GM12872 (cell line): ENCODE results near the gene CLEC17A.

Source experiments
- TF ChIP-seq, protein P1 (sequence below): IDR thresholded peaks from 3 replicates; pipeline ENCODE4 v1.5.1; 2011; ENCODE audit warnings: low read depth, mild to moderate bottlenecking, low read length, moderate library complexity; ENCODE audit not compliant: insufficient read depth

CLEC17A gene

GRCh38 chr19:14614099-14614412 is 31.2 kb downstream of the CLEC17A start:
- TF ChIP-seq, protein P1, sequence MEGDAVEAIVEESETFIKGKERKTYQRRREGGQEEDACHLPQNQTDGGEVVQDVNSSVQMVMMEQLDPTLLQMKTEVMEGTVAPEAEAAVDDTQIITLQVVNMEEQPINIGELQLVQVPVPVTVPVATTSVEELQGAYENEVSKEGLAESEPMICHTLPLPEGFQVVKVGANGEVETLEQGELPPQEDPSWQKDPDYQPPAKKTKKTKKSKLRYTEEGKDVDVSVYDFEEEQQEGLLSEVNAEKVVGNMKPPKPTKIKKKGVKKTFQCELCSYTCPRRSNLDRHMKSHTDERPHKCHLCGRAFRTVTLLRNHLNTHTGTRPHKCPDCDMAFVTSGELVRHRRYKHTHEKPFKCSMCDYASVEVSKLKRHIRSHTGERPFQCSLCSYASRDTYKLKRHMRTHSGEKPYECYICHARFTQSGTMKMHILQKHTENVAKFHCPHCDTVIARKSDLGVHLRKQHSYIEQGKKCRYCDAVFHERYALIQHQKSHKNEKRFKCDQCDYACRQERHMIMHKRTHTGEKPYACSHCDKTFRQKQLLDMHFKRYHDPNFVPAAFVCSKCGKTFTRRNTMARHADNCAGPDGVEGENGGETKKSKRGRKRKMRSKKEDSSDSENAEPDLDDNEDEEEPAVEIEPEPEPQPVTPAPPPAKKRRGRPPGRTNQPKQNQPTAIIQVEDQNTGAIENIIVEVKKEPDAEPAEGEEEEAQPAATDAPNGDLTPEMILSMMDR = no peak

DNA sequence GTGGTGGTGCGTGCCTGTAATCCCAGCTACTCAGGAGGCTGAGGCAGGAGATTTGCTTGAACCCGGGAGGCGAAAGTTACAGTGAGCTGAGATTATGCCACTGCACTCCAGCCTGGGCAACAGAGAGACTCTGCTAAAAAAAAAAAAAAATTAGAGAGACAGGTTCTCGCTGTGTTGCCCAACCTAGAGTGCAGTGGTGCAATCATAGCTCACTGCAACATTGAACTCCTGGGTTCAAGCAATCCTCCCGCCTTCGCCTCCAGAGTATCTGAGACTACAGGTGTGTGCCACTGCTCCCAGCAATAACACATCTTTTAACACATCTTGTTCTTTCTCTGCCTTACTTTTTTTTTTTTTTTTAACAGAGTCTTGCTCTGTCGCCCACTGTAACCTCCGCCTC is 32.7 kb downstream of the CLEC17A start:
- TF ChIP-seq, protein P1 = no peak

- TF ChIP-seq, protein P1 = no peak
Observed at GRCh38 chr19:14616407-14616806, 33.5 kb downstream of the CLEC17A start.

DNA sequence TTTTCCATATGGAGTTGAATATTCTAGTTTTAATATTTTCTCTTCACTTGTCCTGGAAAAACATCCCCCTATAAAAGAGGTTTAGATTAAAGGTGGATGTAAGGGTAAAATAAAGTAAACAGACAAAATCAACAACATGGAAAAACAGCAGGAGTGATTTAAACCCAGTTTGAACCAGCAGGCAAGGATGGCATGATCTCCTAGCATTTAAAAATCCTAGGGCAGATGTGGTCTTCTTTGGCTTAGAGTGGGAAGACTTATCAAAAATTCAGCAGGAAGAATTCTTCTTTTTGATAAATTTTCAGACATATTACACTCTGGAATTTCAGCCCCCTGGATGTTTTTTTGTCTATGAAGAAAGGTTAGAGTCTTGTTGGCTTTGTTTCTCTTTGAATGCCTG is 36.5 kb downstream of the CLEC17A start:
- TF ChIP-seq, protein P1 = no peak

GRCh38 chr19:14629557-14629956 is 46.7 kb downstream of the CLEC17A start:
- TF ChIP-seq, protein P1 = no peak

DNA sequence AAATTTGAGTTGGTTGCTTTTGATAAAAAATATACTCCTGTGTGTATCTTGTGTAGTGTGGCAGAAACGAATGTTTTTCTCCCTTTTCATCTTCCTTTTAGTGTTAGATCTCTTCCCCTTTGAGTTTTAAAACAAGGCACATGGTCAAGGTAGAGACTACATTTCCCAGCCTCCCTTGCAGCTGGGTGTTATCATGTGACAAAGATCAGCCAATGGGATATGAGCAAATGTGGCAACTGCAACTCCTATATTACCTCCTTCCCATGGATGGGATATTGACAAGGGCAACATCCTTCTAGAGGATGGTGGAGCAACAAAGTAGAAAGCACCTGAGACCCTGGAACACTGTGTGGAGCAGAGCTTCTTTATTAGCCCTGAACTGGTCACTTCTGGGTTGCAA is 49.4 kb downstream of the CLEC17A start:
- TF ChIP-seq, protein P1 = no peak

DNA sequence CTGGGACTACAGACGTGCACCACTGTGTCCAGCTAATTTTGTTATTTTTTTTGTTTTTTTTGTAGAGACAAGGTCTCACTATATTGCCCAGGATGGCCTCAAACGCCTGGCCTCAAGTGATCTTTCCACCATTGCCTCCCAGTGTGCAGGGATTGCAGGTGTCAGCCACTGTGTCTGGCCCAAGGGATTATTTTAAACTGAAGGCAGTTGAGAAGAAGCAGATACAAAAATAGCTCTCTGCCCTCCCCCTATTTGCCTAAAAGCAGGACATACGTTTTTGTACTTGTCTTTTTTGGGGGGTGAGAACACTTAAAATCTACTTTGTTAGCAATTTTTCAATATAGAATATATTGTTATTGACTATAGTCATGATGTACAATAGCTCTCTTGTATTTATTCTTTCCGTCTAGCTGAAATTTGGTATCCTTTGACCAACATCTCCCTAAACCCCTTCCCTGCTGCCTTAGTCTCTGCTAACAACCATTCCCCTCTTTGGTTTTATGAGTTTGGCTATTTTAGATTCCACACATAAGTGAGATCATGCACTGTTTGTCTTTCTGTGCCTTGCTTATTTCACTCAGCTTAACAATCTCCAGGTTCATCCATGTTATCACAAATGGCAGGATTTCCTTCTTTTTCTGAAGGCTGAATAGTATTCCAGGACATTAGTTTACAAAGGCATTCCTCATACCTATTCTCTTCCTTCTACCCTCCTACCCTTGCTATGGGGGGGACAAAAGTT is 56.8 kb downstream of the CLEC17A start:
- TF ChIP-seq, protein P1 = no peak
